GM18951 (cell line): ENCODE data around the gene PRRT1.

Experiments
- POLR2A ChIP-seq: IDR thresholded peaks from 4 replicates; pipeline ENCODE4 v1.6.1; 2011; ENCODE audit warnings: mild to moderate bottlenecking; ENCODE audit not compliant: insufficient read length, insufficient read depth; ENCODE audit errors: extremely low read depth
- in situ Hi-C: fragments of 300-500 bp; cut with MboI; formaldehyde crosslinking; loops from one replicate; pipeline ENCODE4 v1.12.0; 2022; ENCODE audit warnings: low sequenced_read_pairs, mixed read lengths, inconsistent platforms; ENCODE audit not compliant: unreplicated experiment

Gene PRRT1

DNA sequence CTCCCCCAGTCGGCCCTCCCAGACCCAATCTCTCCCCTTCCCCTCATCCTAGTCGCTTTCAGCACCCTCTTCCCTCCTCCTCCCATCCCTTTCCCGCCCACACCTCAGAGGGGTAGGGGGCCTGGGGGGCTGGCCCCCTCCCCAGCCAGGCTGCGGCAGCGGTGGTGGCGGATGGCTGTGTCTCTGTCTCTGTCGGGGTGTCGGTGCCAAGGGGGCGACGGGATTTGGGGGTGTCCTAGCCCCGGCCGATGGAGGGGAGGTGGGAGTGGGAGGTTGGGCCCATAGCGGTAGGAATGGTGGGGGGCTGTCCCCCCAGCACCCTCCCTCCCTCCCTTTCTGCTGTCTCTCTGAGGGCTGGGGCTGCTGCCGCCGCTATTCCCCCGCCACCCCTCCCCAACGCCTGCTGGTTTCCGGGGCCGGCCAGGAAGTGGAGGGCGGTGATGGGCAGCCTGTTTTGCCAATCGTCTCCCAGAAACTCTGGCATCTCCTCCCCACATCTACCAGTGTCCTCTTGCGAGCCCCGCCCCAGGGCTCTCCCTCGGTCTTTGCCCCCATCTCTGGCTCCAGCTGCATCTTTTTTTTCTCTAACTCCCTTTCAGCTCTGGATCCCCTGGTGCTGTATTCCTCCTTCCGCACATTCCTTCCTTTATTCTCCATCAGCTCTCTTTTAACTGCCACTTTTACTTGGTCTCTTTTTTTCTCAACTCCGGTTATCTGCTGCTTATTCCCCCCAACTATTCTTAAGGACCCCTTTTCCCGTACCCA lies 24.2 kb upstream of the PRRT1 start, which contains the start of gene AGPAT1:
TSS of gene AGPAT1 (minus strand) at position 374 of the 765 bp plus-strand sequence. CDS start 4,588 bp downstream, outside the sequence.
- TF ChIP-seq POLR2A: peak; percentile 67
- in situ Hi-C loops: no loop called here

- in situ Hi-C loops: no loop called here
- TF ChIP-seq POLR2A: no peak
These were observed 23.6 kb upstream of the PRRT1 start for GRCh38 chr6:32175322-32175710.

- TF ChIP-seq POLR2A: no peak
- in situ Hi-C loops: no loop called here
These were observed 22.7 kb upstream of the PRRT1 start for GRCh38 chr6:32174416-32174815.

GRCh38 chr6:32173051-32173727 lies 21.4 kb upstream of the PRRT1 start:
- TF ChIP-seq POLR2A: no peak
- in situ Hi-C loops: no loop called here

- in situ Hi-C loops: no loop called here
- no peak for TF ChIP-seq POLR2A
These were observed 19.5 kb upstream of the PRRT1 start for GRCh38 chr6:32171234-32171633.

DNA sequence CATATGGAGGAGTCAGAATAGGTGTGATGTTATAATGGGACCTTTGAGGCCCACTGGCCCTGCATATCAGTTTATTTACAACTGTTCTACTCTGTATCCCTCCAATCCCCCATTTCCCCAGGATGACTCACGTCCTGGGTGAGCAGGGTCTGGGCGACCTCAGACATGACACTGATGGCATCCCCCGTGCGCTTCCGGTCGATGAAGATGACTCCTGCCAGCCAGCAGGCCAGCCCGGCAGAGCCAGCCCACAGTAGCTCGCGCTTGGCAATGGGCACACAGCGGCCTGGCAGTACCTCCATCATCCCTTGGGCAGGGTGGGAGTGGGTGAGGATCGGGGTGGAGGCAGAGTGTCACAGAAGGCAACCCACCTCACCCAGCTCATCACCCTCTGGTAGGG lies 18.6 kb upstream of the PRRT1 start:
- in situ Hi-C loops: no loop called here
- no peak for TF ChIP-seq POLR2A

DNA sequence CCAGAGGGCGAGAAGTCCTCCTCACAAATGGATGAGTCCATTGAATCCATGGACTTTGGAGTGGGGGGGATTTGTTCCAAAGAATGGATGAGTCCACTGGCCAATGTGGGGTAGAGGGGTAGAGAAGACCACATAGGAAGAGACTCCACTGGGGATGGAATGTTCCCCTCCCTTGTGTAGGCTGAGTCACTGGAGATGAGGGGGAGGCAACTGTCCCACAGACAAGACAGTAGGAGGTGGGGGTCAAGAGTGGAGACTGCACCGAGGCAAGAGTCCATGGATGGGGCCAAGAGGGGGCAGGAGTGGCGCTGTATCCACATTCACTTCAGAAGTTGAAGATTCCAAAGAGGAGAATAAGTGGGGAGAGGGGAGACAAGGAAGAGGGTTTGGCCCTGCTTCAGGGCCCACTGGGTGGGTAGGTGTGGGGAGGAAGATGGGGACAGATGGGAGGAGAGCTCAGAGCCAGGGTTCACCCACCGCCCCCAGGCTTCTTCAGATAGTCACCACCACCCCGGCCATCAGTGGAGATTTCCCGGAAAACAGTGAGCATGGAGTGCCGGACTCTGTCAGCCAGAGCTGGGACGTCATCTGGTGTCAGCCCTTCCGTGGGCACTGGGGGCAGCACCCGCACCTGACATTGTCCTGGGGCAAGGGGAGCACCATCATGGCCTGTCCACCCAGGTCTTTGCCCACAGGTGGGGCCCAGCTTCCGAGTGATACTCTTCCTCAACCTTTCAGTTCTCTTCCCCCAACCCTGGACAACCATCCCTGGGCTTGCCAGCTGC lies 17.3 kb upstream of the PRRT1 start:
- TF ChIP-seq POLR2A: no peak
- in situ Hi-C loops: no loop called here

DNA sequence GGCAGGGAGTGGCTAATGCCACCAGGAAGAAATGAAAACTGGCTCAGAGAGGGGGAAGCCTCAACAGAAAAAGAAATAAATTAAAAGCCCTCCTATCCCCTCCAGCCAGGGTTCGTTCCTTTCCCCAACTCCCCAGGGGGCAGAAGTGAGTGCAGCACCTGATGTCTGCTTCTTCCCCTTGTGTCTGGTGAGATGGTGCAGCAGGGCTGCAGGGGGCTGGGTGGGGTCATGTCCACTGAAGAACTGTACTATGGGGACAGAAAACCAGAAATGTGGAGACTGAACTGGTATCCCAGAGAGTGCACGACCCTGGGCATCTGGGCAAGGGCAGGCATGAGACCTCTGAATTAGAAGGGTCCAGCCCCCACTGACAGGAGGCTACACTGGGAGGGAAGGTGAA lies 16.6 kb upstream of the PRRT1 start:
- in situ Hi-C loops: no loop called here

GRCh38 chr6:32167761-32168262 lies 16.1 kb upstream of the PRRT1 start:
- TF ChIP-seq POLR2A: no peak
- in situ Hi-C loops: no loop called here

More for the DNA sequence above, 16.6 kb upstream of the PRRT1 start:
- no peak for TF ChIP-seq POLR2A

- no peak for TF ChIP-seq POLR2A
- in situ Hi-C loops: no loop called here
These were observed 15.5 kb upstream of the PRRT1 start for GRCh38 chr6:32167154-32167760.

- no peak for TF ChIP-seq POLR2A
- in situ Hi-C loops: no loop called here
These were observed 14.8 kb upstream of the PRRT1 start for GRCh38 chr6:32166411-32167061.

GRCh38 chr6:32164295-32164694 lies 12.6 kb upstream of the PRRT1 start, which contains the start of gene EGFL8:
Gene EGFL8, plus strand, starts transcription at chr6:32164595. Its CDS starts 1,571 bp downstream, at chr6:32166166.
- in situ Hi-C loops: no loop called here
- TF ChIP-seq POLR2A: no peak

- TF ChIP-seq POLR2A: no peak
- in situ Hi-C loops: no loop called here
These were observed 12.0 kb upstream of the PRRT1 start for GRCh38 chr6:32163559-32164258.
